K562 (cell line): ENCODE data around the gene KIF18B. TPM values are rescaled to one million over a fixed set of nuclear protein-coding genes. Genes with fewer than 3 reads are reported as not detected.

Experiments used
- ATAC-seq: fragments of 200-7000 bp; cut with Tn5 transposase; 3 replicates; pipeline ENCODE4 v1.9.1; 2020; ENCODE audit warnings: moderate library complexity
- BruUV-seq: library from RNA; stranded (reverse); fragments of 400-500 nt; replicated peaks from 2 replicates; lab custom pipeline; 2021; lab: Mats Ljungman, UMichigan
- CTCF ChIA-PET: fragments of 300-600 bp; formaldehyde crosslinking; extraction: SDS; loops from one replicate; lab custom pipeline; 2021; ENCODE audit warnings: low intra/inter-chr PET ratio; lab: Yijun Ruan, JAX
- POLR2A ChIA-PET: fragments of 300-600, 350-650 bp; sonication (Branson Sonifier 250); formaldehyde crosslinking; extraction: SDS; loops from one replicate; lab custom pipeline; 2021; ENCODE audit warnings: antibody characterized with exemption, inconsistent platforms; lab: Yijun Ruan, JAX
- DNase-seq, 4 experiments: peaks; one replicate each; pipeline versions ENCODE4 v3.0.0 to v3.0.0-alpha.2; 2011 to 2018; ENCODE audit warnings: low spot score in 3 of 4, mixed read lengths in 3 of 4; ENCODE audit errors: extremely low read depth in 1 of 4
- FAIRE-seq: peaks from 2 replicates; lab custom pipeline; 2011; peaks lifted over from hg19 to GRCh38; lab: Jason Lieb, UNC
- H2AFZ ChIP-seq: 2 replicates; pipeline ENCODE4 v1.6.0; 2011; ENCODE audit warnings: low read depth, low read length, control low read depth, inconsistent platforms
- H3K27ac ChIP-seq: fragments of 200-600 bp; 3 replicates; pipeline ENCODE4 v1.8.0; 2011; ENCODE audit warnings: low read depth, mild to moderate bottlenecking, control low read depth, inconsistent platforms, low read length, moderate library complexity, mixed read lengths; ENCODE audit errors: extremely low read depth
- H3K27me3 ChIP-seq, 2 experiments: fragments of 300-600 bp in 1 of 2; 2 replicates in 1 of 2; 3 replicates in 1 of 2; pipeline versions ENCODE4 v1.6.0 to v1.8.0; 2011; ENCODE audit warnings: inconsistent platforms in 2 of 2, low read length in 2 of 2, mild to moderate bottlenecking in 1 of 2, mixed read lengths in 1 of 2, moderate library complexity in 1 of 2; ENCODE audit not compliant: control insufficient read depth in 2 of 2, insufficient read depth in 2 of 2
- H3K36me3 ChIP-seq: fragments of 300-600 bp; 3 replicates; pipeline ENCODE4 v1.8.0; 2011; ENCODE audit warnings: mild to moderate bottlenecking, low read length, inconsistent platforms; ENCODE audit not compliant: control insufficient read depth, insufficient read depth
- H3K4me1 ChIP-seq, 2 experiments: fragments of 200-600 bp in 1 of 2; replicated peaks in 1 of 2; 2 replicates in 1 of 2; 3 replicates in 1 of 2; pipeline versions ENCODE4 v1.5.1 to v1.8.0; 2011; ENCODE audit warnings: inconsistent platforms in 2 of 2, low read length in 2 of 2, mild to moderate bottlenecking in 1 of 2, mixed read lengths in 1 of 2, moderate library complexity in 1 of 2; ENCODE audit not compliant: control insufficient read depth in 2 of 2, insufficient read depth in 2 of 2
- H3K4me2 ChIP-seq: 2 replicates; pipeline ENCODE4 v1.6.1; 2011; ENCODE audit warnings: low read length, control low read depth, inconsistent platforms, mixed read lengths; ENCODE audit not compliant: insufficient read depth
- H3K4me3 ChIP-seq: fragments of 200-600 bp; sonication (generic), shearing (Covaris generic); 2 replicates; pipeline ENCODE4 v1.5.1; 2016; ENCODE audit warnings: control low read depth, inconsistent platforms
- H3K79me2 ChIP-seq: fragments of 200-600 bp; 3 replicates; pipeline ENCODE4 v1.8.0; 2011; ENCODE audit warnings: low read length, inconsistent platforms; ENCODE audit not compliant: control insufficient read depth, insufficient read depth
- H3K9ac ChIP-seq, 2 experiments: 2 replicates each; pipeline versions ENCODE4 v1.6.0 to v1.6.1; 2011; ENCODE audit warnings: low read depth in 2 of 2, low read length in 2 of 2, control low read depth in 1 of 2, inconsistent platforms in 1 of 2, mild to moderate bottlenecking in 1 of 2, mixed read lengths in 1 of 2; ENCODE audit not compliant: insufficient read depth in 1 of 2
- H3K9me1 ChIP-seq: one replicate; pipeline ENCODE4 v1.6.0; 2011; ENCODE audit warnings: inconsistent platforms, mild to moderate bottlenecking, low read length, moderate library complexity; ENCODE audit not compliant: control insufficient read depth, insufficient read depth
- H3K9me3 ChIP-seq: replicated peaks from 2 replicates; pipeline ENCODE4 v1.5.1; 2011; ENCODE audit warnings: low read depth, low read length, inconsistent platforms; ENCODE audit not compliant: control insufficient read depth, insufficient read depth
- H4K20me1 ChIP-seq: replicated peaks from 2 replicates; pipeline ENCODE4 v1.6.1; 2011; ENCODE audit warnings: low read length, inconsistent platforms, mixed read lengths; ENCODE audit not compliant: control insufficient read depth, insufficient read depth
- DPF2 ChIP-seq: fragments of 450-650 bp; IDR thresholded peaks from 2 replicates; pipeline ENCODE4 v1.6.1; 2016
- MEF2D ChIP-seq: conservative IDR thresholded peaks from 2 replicates; pipeline ENCODE4 v1.6.1; 2016; ENCODE audit warnings: low read depth, missing genetic modification characterization, missing compliant biosample characterization
- RBFOX2 ChIP-seq: fragments of 200-400 bp; formaldehyde crosslinking; IDR thresholded peaks from 2 replicates; pipeline ENCODE4 v1.6.1; 2017; ENCODE audit warnings: low read depth, mild to moderate bottlenecking, low read length, moderate library complexity
- RBM25 ChIP-seq: fragments of 200-400 bp; formaldehyde crosslinking; IDR thresholded peaks from 2 replicates; pipeline ENCODE4 v1.6.1; 2018; ENCODE audit warnings: low read length, low read depth, moderate library complexity; ENCODE audit not compliant: severe bottlenecking
- TAF7 ChIP-seq: fragments of 450-650 bp; IDR thresholded peaks from 2 replicates; pipeline ENCODE4 v1.6.1; 2016; ENCODE audit warnings: missing genetic modification characterization, missing compliant biosample characterization
- TSHZ1 ChIP-seq: fragments of 250-450 bp; sonication (Bioruptor Pico); IDR thresholded peaks from 2 replicates; pipeline ENCODE4 v1.4.0; 2020; ENCODE audit warnings: mild to moderate bottlenecking, moderate library complexity
- ZKSCAN1 ChIP-seq: fragments of 150-350 bp; IDR thresholded peaks from 2 replicates; pipeline ENCODE4 v1.6.1; 2016; ENCODE audit warnings: low read depth, low read length
- ZNF224 ChIP-seq: sonication (generic); formaldehyde crosslinking; IDR thresholded peaks from 2 replicates; pipeline ENCODE4 v1.8.0; 2022; ENCODE audit warnings: mild to moderate bottlenecking, missing genetic modification reagents
- ZNF551 ChIP-seq: fragments of 250-450 bp; sonication (Bioruptor Pico); IDR thresholded peaks from 2 replicates; pipeline ENCODE4 v1.5.0; 2021; ENCODE audit warnings: mild to moderate bottlenecking, moderate library complexity
- WGBS: fragments of 100-300 bp; shearing (Covaris generic); methylation state at CpG from one replicate; pipeline ENCODE4 v1.1.6; 2016; ENCODE audit warnings: low coverage, mixed read lengths; ENCODE audit not compliant: insufficient coverage; ENCODE audit errors: missing lambda C conversion rate; 5-methylcytosine and 5-hydroxymethylcytosine counted together
- in situ Hi-C: fragments of 300-500 bp; cut with MboI; formaldehyde crosslinking; loops from 4 replicates; pipeline ENCODE4 v1.15.0; 2018; ENCODE audit warnings: inconsistent platforms, mixed read lengths
- intact Hi-C: fragments of 100-400 bp; cut with micrococcal nuclease; formaldehyde crosslinking; loops from 2 replicates; pipeline ENCODE4 v1.14.2; 2022
- polyA plus RNA-seq, 8 experiments: library from polyadenylated mRNA; depleted of rRNA in 4 of 8; stranded (reverse) in 5 of 8; unstranded in 3 of 8; fragments of >200 nt; fragmentation: Nextera tagmentation in 2 of 8; fragmentation: Illumina TruSeq in 1 of 8; extraction: Ambion mirVana in 2 of 8; extraction: Trizol in 1 of 8; gene quantifications; 2 replicates each; pipeline versions ENCODE4 v1.2.1 to v1.2.3, GENCODE V29; 2011 to 2014; ENCODE audit warnings: inconsistent platforms in 1 of 8, missing spikeins in 1 of 8
- total RNA-seq, 7 experiments: library from RNA; depleted of rRNA in 6 of 7; stranded (reverse); fragments of >200 nt in 6 of 7; fragmentation: Illumina TruSeq in 2 of 7; extraction: Trizol in 2 of 7; gene quantifications; 2 replicates each; pipeline versions ENCODE4 v1.2.1 to v1.2.3, GENCODE V29; 2011 to 2021; ENCODE audit warnings: low replicate concordance in 1 of 7

The KIF18B gene
- total and polyA plus RNA-seq, 9 of the 15 experiments (the other 6 are each of a cell fraction or from before 2014, with no cell fraction given): 2.0 to 42.8 (median 13.2) TPM

GRCh38 chr17:44988044-44988942 lies 40.7 kb upstream of the KIF18B start:
- POLR2A ChIA-PET: interaction anchor here (0.9 kb wide), 1 partner anchor 8 kb away, joined by 3 read pairs; no protein-coding TSS in a partner anchor
- Histone ChIP-seq H3K9me3 (no peaks in the 10 kb centered on the region), H3K4me1 (peaks cover 0 to 5% of the 10 kb centered on the region in 2 experiments; a peak in 2 of 5 replicates), H3K27ac (no peak overlapping the region), H2AFZ (no peak overlapping the region), H3K4me2 (no peak overlapping the region), H3K27me3 (peaks cover 37 to 59% of the 10 kb centered on the region in 2 experiments; a peak in 4 of 5 replicates)
- no peak for ATAC-seq
- in situ Hi-C loops: no loop called here
- CTCF ChIA-PET: no interaction called here
- FAIRE-seq: no peak
- no peak for DNase-seq
- no TSS peak for BruUV-seq
- TF ChIP-seq DPF2 (no peak), TSHZ1 (CRISPR knock-in tag) (no peak), ZNF551 (CRISPR knock-in tag) (no peak), ZNF224 (CRISPR knock-in tag) (no peak), ZKSCAN1 (no peak), RBM25 (no peak), TAF7 (tag) (no peak), RBFOX2 (no peak), MEF2D (tag) (no peak)
- TF ChIP-seq, all 486 proteins: peak for 0
- Histone ChIP-seq H3K36me3 (no peaks in the 10 kb centered on the region), H3K9me1 (no peaks in the 10 kb centered on the region), H3K9ac (no peak overlapping the region), H3K4me3 (no peak overlapping the region), H3K79me2 (no peaks in the 10 kb centered on the region), H4K20me1 (no peaks in the 10 kb centered on the region; the same call in 1 of the 2 replicates)
- intact Hi-C loops: no loop called here
- WGBS: 17% methylated on average over 26 of the region's 34 CpGs
